ENCODE data around the gene OR4X1. TPM values are rescaled to one million over a fixed set of nuclear protein-coding genes. Genes with fewer than 3 reads are reported as not detected.
"Not testable (repeated sequence)": the region's sequence is repeated elsewhere in the genome, so short reads cannot be mapped to it uniquely, and the experiment has no call there.

OR4X1 gene, protein sequence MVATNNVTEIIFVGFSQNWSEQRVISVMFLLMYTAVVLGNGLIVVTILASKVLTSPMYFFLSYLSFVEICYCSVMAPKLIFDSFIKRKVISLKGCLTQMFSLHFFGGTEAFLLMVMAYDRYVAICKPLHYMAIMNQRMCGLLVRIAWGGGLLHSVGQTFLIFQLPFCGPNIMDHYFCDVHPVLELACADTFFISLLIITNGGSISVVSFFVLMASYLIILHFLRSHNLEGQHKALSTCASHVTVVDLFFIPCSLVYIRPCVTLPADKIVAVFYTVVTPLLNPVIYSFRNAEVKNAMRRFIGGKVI
- total RNA-seq = not detected

DNA sequence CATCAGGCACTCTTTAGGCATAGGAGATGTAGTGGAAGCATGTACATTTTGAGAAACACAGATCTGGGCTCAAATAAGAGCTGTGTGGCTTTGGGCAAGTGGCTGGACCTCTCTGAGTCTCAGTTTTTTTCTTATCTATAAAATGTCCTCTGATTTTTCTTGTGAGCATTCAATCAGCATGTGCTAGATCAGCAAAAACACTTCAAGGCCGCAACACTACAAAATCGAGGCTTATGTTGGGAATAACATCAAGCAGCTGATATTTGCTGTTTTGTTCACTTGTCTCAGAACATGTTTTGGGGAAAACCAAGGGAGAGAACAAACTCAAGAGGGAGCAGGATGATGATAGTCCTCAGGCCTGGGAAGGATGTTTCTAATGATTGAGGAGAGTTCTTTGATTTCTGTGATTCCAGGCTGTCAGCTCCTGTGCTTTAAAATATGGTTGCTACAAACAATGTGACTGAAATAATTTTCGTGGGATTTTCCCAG is at the start of gene OR4X1:
TSS of gene OR4X1 (plus strand) at position 439 of the 489 bp plus-strand sequence. CDS start at position 439, 0 bp downstream.
- DNase-seq (ENCODE audit: low spot score) = no peak
- no peak for ATAC-seq

- DNase-seq (ENCODE audit: low spot score) (no peak), ATAC-seq (no peak)
Observed at GRCh38 chr11:48216510-48216909, 47.2 kb upstream of the OR4X1 start, which contains the start of gene OR4B1. OR4B1 (plus strand) TSS chr11:48216810; CDS start chr11:48216810, 0 bp downstream.

DNA sequence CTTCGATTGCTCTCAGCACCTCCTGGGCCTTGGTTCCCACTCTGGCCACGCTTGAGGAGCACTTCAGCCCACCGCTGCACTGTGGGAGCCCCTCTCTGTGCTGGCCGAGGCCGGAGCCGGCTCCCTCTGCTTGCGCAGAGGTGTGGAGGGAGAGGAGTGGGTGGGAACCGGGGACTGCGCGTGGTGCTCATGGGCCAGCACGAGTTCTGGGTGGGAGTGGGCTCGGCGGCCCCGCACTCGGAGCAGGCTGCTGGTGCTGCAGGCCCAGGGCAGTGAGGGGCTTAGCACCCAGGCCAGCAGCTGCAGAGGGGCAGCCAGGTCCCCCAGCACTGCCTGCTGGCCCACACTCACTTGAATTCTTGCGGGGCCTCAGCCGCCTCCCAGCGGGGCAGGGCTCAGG is 34.9 kb upstream of the OR4X1 start:
- DNase-seq (ENCODE audit: low spot score) = no peak
- ATAC-seq = no peak

DNA sequence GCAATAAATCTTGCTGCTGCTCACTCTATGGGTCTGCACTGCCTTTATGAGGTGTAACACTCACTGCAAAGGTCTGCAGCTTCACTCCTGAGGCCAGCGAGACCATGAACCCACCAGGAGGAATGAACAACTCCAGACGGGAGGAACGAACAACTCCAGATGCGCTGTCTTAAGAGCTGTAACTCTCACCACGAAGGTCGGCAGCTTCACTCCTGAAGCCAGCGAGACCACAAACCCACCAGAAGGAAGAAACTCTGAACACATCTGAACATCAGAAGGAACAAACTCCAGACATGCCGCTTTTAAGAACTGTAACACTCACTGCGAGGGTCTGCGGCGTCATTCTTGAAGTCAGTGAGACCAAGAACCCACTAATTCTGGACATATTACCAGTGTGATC is 33.6 kb upstream of the OR4X1 start:
- ATAC-seq = not testable (repeated sequence)

GRCh38 chr11:48237727-48238126 is 25.9 kb upstream of the OR4X1 start:
- ATAC-seq = no peak
- DNase-seq (ENCODE audit: low spot score) = no peak

More for the DNA sequence above, 33.6 kb upstream of the OR4X1 start:
- DNase-seq (ENCODE audit: low spot score) = not testable (repeated sequence)

DNA sequence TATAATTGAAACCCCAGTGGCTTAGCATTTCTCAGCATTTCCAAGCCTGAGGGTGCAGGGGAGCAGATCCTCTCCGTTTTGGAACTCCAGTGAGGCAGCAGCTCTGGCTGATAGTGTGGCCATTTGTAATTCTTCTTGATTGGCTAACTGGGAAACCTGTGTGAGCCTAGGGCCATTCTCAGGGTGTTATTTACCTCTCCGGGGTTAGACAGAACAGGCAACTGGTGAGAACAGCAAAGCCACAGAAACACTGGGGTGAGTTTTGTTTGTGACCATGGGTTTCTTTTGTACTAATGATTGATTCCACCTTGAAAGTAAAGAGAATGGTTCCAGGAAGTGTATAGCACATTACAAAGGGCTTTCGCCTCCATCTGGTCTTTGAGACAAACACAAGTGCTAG is 21.2 kb upstream of the OR4X1 start:
- DNase-seq (ENCODE audit: low spot score) (no peak), ATAC-seq (no peak)

GRCh38 chr11:48244804-48245203 is 18.9 kb upstream of the OR4X1 start, which contains the start of gene OR4X2:
OR4X2 (plus strand) TSS chr11:48245104; CDS start chr11:48245104, 0 bp downstream.
- no peak for ATAC-seq
- no peak for DNase-seq (ENCODE audit: low spot score)

DNA sequence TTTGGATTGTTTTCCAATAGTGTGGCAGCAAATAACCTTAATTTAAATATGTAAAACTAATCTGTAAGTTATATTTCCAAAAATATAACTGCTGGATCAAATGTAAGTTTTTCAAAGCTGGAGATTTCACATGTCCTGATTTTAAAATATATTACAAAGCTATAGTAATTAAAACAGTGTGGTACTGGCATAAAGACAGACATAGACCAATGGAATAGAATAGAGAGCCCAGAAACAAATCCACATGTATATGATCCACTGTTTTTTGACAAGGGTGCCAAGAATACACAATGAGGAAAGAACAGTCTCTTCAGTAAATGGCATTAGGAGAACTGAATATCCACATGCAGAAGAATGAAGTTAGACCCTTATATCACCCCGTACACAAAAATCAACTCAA is 14.8 kb upstream of the OR4X1 start:
- ATAC-seq = no peak
- no peak for DNase-seq (ENCODE audit: low spot score)

DNA sequence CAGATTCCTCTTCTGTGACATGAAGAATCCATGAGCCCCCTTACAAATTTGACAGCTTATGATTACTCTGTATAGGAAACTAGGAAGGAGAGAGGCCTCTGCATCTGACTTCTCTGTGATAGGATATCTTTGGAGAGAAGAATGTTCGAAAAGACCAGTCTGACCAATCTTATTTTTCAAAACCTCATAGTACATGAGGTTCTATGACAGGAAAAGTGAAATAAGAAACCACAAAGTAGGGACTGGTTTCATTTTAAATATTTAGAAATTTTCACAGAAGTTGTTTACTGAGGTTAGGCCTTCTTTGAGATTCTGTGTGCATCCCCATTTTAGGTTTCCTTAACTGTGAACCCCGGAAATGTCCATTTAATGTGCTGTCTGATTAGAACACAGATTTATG is 2.1 kb upstream of the OR4X1 start:
- no peak for DNase-seq (ENCODE audit: low spot score)
- no peak for ATAC-seq

DNA sequence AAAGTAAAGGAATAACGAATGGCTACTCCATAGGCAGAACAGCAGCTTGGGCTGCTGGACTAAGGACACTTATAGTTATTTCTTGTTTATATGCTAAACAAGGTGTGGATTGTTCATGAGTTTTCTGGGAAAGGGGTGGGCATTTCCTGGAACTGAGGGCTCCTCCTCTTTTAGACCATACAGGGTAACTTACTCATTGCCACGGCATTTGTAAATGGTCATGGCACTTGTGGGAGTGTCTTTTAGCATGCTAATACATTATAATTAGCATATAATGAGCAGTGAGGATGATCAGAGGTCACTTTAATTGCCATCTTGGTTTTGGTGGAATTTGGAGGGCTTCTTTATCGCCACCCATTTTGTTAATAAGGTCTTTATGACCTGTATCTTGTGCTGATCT is 7.0 kb downstream of the OR4X1 start:
- DNase-seq (ENCODE audit: low spot score) (no peak), ATAC-seq (no peak)

GRCh38 chr11:48272606-48273005 is 8.9 kb downstream of the OR4X1 start:
- ATAC-seq (no peak), DNase-seq (ENCODE audit: low spot score) (no peak)

- ATAC-seq (no peak), DNase-seq (ENCODE audit: low spot score) (no peak)
Observed at GRCh38 chr11:48305923-48306322, 42.3 kb downstream of the OR4X1 start, which contains the start of gene OR4S1. OR4S1 (plus strand) TSS chr11:48306223; CDS start chr11:48306223, 0 bp downstream.

DNA sequence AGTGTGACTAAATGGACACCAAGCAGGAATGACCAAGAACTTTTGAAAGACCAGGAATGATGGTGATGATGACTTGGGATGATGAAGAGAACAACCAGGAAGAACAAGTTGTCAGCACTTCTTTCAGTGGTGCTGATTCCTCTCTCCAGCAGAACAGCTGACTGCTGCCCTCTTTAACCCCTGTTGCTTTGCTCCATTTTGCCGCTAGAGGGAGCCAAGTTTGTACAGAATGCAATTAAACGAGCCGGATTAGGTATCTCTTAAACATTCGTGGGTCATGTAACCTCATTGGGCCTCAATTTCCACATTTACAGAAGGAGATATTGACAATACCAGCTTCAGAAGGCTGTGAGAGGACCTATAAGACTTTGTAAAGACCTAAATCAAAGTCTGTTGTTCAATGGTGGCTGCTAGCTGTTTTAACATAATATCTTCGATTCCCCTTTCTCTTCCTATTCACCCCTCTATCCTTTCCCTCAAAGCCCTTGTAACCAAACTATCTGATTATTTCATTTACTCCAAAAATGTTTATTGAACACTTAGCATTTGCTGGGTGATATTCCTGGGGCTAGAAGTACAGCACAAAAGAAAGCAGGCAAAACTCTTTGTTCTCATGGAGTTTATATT is 44.2 kb downstream of the OR4X1 start:
- DNase-seq (ENCODE audit: low spot score) = peak; percentile 68
- peak; percentile 97 for ATAC-seq

- ATAC-seq; DNase-seq (ENCODE audit: low spot score): not testable (repeated sequence)
Observed at GRCh38 chr11:48313590-48313989, 49.9 kb downstream of the OR4X1 start.

Other genes starting within 250 kb of the OR4X1 start
- not detected for gene OR4B1, start 47.1 kb upstream of the OR4X1 start, total RNA-seq
- gene OR4X2, start 18.8 kb upstream of the OR4X1 start, total RNA-seq = not detected
- not detected for gene OR4S1, start 42.4 kb downstream of the OR4X1 start, total RNA-seq
- gene OR4C3, start 61.1 kb downstream of the OR4X1 start, total RNA-seq = not detected
- not detected for gene OR4C5, start 102.6 kb downstream of the OR4X1 start, total RNA-seq
- not detected for gene OR4A47, start 224.9 kb downstream of the OR4X1 start, total RNA-seq